Tibial nerve (tissue), 4 donors: ENCODE measurements around the gene TRMT11. TPM values are rescaled to one million over a fixed set of nuclear protein-coding genes. Genes with fewer than 3 reads are reported as not detected.

Experiments used
- DNase-seq, 2 donors: peaks; one replicate each; pipeline ENCODE4 v3.0.0-alpha.2; 2019; ENCODE audit warnings: low spot score in 2 of 2
- H3K27ac ChIP-seq, 4 donors: fragments of 200-600 bp; sonication (generic) in 3 of 4; one replicate each; pipeline ENCODE4 v1.5.1; 2017 to 2019; ENCODE audit warnings: mild to moderate bottlenecking in 1 of 4
- H3K27me3 ChIP-seq, 2 donors: fragments of 200-600 bp; sonication (generic) in 1 of 2; one replicate each; pipeline versions ENCODE4 v1.5.1 to v1.6.0; 2017 to 2019
- H3K36me3 ChIP-seq, 3 donors: fragments of 200-600 bp; sonication (generic); one replicate each; pipeline ENCODE4 v1.5.1; 2018 to 2019
- H3K4me1 ChIP-seq, 4 donors: fragments of 200-600 bp; sonication (generic) in 3 of 4; one replicate each; pipeline ENCODE4 v1.5.1; 2017 to 2019
- H3K4me3 ChIP-seq, 4 donors: fragments of 200-600 bp; sonication (generic) in 3 of 4; one replicate each; pipeline ENCODE4 v1.5.1; 2017 to 2019; ENCODE audit warnings: mild to moderate bottlenecking in 1 of 4, moderate library complexity in 1 of 4
- H3K9me3 ChIP-seq, 4 donors: fragments of 200-600 bp; sonication (generic) in 3 of 4; one replicate each; pipeline ENCODE4 v1.5.1; 2017 to 2019
- EP300 ChIP-seq, 2 donors: sonication (generic); formaldehyde crosslinking; IDR thresholded peaks; one replicate each; pipeline ENCODE4 v1.6.1; 2017; ENCODE audit warnings: antibody characterized with exemption in 2 of 2, mild to moderate bottlenecking in 1 of 2
- POLR2A ChIP-seq, 2 donors: fragments of 450-650 bp; IDR thresholded peaks; one replicate each; pipeline ENCODE4 v1.6.1; 2017; ENCODE audit warnings: antibody characterized with exemption in 2 of 2, mild to moderate bottlenecking in 2 of 2, moderate library complexity in 2 of 2
- WGBS, 2 donors: methylation state at CpG; one replicate each; pipeline ENCODE4 v1.1.5; 2018; 5-methylcytosine and 5-hydroxymethylcytosine counted together
- total RNA-seq, 4 donors: library from RNA; depleted of rRNA; stranded (reverse); fragments of >200 nt; gene quantifications; one replicate each; pipeline ENCODE4 v1.1.0, GENCODE V29; 2016
- TF ChIP-seq, protein P1 (sequence below), 5 experiments: fragments of 200-600 bp in 3 of 5; fragments of 450-650 bp in 2 of 5; sonication (generic) in 3 of 5; IDR thresholded peaks; one replicate each; pipeline ENCODE4 v1.5.1; 2016 to 2019; ENCODE audit warnings: antibody characterized with exemption in 5 of 5, mild to moderate bottlenecking in 3 of 5, moderate library complexity in 2 of 5

Gene TRMT11
- total RNA-seq, 4 donors from 2014 or later, result 29.7 to 40.8 (median 33.7) TPM

DNA sequence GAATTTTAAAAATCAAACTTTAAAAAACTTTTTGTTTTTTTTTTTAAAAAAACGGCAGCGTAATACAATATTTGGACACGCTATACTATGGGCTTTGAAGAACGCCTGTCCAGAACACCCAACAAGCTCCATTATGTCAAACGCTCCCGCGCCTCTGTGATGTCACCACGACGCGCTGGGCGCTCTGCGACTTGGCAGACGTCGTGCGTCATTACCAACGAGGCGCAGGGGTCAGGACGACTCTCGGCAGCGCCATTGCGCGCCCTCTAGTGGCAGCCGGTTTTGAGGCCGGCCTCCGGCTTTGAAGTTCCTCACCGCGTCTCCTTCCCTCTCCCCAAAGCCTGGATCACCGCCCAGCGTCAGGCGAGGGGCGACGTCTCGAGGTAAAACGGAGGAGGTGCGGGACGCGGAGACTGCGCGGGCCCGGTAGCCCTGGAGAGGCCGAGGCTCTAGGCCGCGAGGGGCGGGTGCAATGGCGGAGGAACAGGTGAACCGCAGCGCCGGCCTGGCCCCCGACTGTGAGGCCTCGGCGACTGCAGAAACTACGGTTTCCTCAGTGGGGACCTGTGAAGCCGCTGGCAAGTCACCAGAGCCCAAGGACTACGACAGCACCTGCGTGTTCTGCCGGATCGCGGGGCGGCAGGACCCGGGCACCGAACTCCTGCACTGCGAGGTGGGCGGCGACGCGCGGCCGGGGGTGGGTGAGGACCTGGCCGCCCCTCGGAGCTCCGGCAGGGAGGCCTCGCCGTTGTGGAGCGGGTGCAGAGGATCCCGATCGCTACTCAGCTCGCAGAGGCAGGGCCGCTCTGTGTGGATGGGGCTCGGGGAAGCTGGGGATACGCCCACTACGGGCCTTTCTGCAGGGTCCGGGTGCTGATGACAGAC is 29.6 kb upstream of the TRMT11 start, which contains the start of gene HINT3:
TSS of gene HINT3 (plus strand) at position 265 of the 885 bp plus-strand sequence. CDS start at position 473, 208 bp downstream.
- Histone ChIP-seq H3K27ac (peak within 1 kb of the TSS; percentile 84 to 97 (median 94)), H3K4me1 (peaks cover 0 to 47% (median 10%) of the 10 kb centered on the region in 4 donors), H3K4me3 (peak within 1 kb of the TSS; percentile 61 to 96 (median 88)), H3K9me3 (no peaks in the 10 kb centered on the region), H3K27me3 (no peaks in the 10 kb centered on the region), H3K36me3 (no peaks in the 10 kb centered on the region)
- TF ChIP-seq EP300 (IDR thresholded peaks at IDR 0.05), result peak; percentile 89 to 96
- peak; percentile 53 to 69 for TF ChIP-seq POLR2A (IDR thresholded peaks at IDR 0.05)
- TF ChIP-seq, protein P1, sequence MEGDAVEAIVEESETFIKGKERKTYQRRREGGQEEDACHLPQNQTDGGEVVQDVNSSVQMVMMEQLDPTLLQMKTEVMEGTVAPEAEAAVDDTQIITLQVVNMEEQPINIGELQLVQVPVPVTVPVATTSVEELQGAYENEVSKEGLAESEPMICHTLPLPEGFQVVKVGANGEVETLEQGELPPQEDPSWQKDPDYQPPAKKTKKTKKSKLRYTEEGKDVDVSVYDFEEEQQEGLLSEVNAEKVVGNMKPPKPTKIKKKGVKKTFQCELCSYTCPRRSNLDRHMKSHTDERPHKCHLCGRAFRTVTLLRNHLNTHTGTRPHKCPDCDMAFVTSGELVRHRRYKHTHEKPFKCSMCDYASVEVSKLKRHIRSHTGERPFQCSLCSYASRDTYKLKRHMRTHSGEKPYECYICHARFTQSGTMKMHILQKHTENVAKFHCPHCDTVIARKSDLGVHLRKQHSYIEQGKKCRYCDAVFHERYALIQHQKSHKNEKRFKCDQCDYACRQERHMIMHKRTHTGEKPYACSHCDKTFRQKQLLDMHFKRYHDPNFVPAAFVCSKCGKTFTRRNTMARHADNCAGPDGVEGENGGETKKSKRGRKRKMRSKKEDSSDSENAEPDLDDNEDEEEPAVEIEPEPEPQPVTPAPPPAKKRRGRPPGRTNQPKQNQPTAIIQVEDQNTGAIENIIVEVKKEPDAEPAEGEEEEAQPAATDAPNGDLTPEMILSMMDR (IDR thresholded peaks at IDR 0.05), result peak; percentile 96 to 99 (median 98)
- peak; percentile 95 to 97 for DNase-seq
- 0 to 1% methylated on average over 37 to 75 of the region's 82 CpGs for WGBS, 2 donors

- no peaks in the 10 kb centered on the region for H3K36me3 ChIP-seq
- H3K9me3 ChIP-seq, result no peaks in the 10 kb centered on the region
- peak overlapping the region; percentile 84 to 97 (median 94) for H3K27ac ChIP-seq
- DNase-seq, result no peak
- 6 to 13% methylated on average over 3 of the region's 3 CpGs for WGBS, 2 donors
- TF ChIP-seq, protein P1 (IDR thresholded peaks at IDR 0.05), result no peak
- TF ChIP-seq EP300 (IDR thresholded peaks at IDR 0.05), result no peak
- TF ChIP-seq POLR2A (IDR thresholded peaks at IDR 0.05), result no peak
- H3K4me1 ChIP-seq, result peaks cover 0 to 49% (median 10%) of the 10 kb centered on the region in 4 donors
- no peaks in the 10 kb centered on the region for H3K27me3 ChIP-seq
- peak overlapping the region; percentile 61 to 96 (median 88) for H3K4me3 ChIP-seq
Observed at GRCh38 chr6:125957391-125957693, 29.0 kb upstream of the TRMT11 start.

DNA sequence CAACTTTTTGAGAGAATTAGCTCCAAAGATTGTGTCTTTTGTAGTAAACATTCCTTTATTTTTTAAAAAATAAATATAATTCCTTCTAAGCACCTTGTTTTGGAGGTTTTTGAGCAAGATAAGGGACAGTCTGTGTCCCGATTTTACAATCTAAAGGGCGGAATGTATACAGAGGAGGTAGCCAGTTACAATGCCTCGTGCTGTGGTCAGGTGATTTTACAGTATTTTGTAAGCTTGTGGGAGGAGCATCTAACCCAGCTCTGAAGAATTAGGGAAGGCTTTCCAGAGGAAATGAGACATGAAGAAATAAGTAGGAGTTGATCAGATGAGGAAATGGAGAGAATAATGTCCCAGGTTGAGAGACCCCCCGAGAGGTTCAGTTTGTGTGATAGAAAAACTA is 28.5 kb upstream of the TRMT11 start:
- H3K9me3 ChIP-seq, result no peaks in the 10 kb centered on the region
- H3K27ac ChIP-seq, result peak overlapping the region; percentile 84 to 97 (median 94)
- H3K36me3 ChIP-seq, result no peaks in the 10 kb centered on the region
- 37 to 39% methylated on average over 4 of the region's 4 CpGs for WGBS, 2 donors
- DNase-seq, result peak in 1 of 2 donors; percentile 62
- TF ChIP-seq, protein P1 (IDR thresholded peaks at IDR 0.05), result no peak
- TF ChIP-seq POLR2A (IDR thresholded peaks at IDR 0.05), result peak in 1 of 2 donors; percentile 15
- TF ChIP-seq EP300 (IDR thresholded peaks at IDR 0.05), result peak in 1 of 2 donors; percentile 67
- H3K4me1 ChIP-seq, result peaks cover 0 to 49% (median 10%) of the 10 kb centered on the region in 4 donors
- no peaks in the 10 kb centered on the region for H3K27me3 ChIP-seq
- peak overlapping the region; percentile 61 to 96 (median 88) for H3K4me3 ChIP-seq

DNA sequence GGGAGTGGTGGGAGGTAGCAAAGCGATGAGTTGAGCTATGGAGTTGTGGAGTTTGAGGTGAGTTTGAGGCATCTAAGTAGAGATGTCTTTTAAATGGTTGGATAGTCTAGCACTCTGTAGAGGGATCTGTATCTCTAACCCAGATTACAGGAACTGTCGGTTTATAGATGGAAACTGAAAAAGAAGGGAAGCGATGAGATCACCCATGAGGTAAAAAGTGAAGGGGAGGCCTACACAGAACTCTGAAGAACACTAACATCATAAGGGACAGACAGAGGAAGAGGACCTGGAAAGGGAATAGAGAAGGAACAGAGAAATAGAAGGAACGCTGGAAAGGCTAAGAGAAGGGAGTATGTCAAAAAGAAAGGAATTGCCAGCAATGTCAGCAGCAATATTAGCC is 27.3 kb upstream of the TRMT11 start:
- Histone ChIP-seq H3K4me1 (peaks cover 0 to 57% (median 13%) of the 10 kb centered on the region in 4 donors), H3K36me3 (no peaks in the 10 kb centered on the region), H3K4me3 (no peak overlapping the region), H3K9me3 (no peaks in the 10 kb centered on the region), H3K27me3 (no peaks in the 10 kb centered on the region), H3K27ac (peak overlapping the region in 2 of 4 donors; percentile 93 to 97)
- WGBS, 2 donors, result 89 to 94% methylated on average over 4 of the region's 4 CpGs
- no peak for TF ChIP-seq EP300 (IDR thresholded peaks at IDR 0.05)
- TF ChIP-seq POLR2A (IDR thresholded peaks at IDR 0.05), result no peak
- TF ChIP-seq, protein P1 (IDR thresholded peaks at IDR 0.05), result no peak
- no peak for DNase-seq

GRCh38 chr6:125961117-125961516 is 25.2 kb upstream of the TRMT11 start:
- no peak overlapping the region for H3K4me3 ChIP-seq
- TF ChIP-seq EP300 (IDR thresholded peaks at IDR 0.05) (no peak), POLR2A (IDR thresholded peaks at IDR 0.05) (no peak)
- TF ChIP-seq, protein P1 (IDR thresholded peaks at IDR 0.05), result no peak
- 79 to 84% methylated on average over 3 of the region's 3 CpGs for WGBS, 2 donors
- no peak for DNase-seq
- H3K27me3 ChIP-seq, result no peaks in the 10 kb centered on the region
- H3K4me1 ChIP-seq, result peaks cover 0 to 66% (median 13%) of the 10 kb centered on the region in 4 donors
- peak overlapping the region in 2 of 4 donors; percentile 34 to 56 for H3K27ac ChIP-seq
- H3K9me3 ChIP-seq, result no peaks in the 10 kb centered on the region
- H3K36me3 ChIP-seq, result no peaks in the 10 kb centered on the region
